Caco-2 (cell line): ENCODE measurements around the gene CCL1. TPM values are rescaled to one million over a fixed set of nuclear protein-coding genes. Genes with fewer than 3 reads are reported as not detected.

Source experiments
- BruUV-seq: library from RNA; stranded (reverse); fragments of 400-500 nt; replicated peaks from 2 replicates; lab custom pipeline; 2021; lab: Mats Ljungman, UMichigan
- CTCF ChIA-PET: fragments of 300-600 bp; sonication (Branson Sonifier 250); formaldehyde crosslinking; loops from one replicate; lab custom pipeline; 2022; ENCODE audit warnings: antibody characterized with exemption; lab: Charles Lee
- POLR2A ChIA-PET: fragments of 300-600 bp; sonication (Branson Sonifier 250); formaldehyde crosslinking; loops from one replicate; lab custom pipeline; 2022; ENCODE audit warnings: antibody characterized with exemption; lab: Charles Lee
- DNase-seq, 2 experiments: peaks; one replicate each; pipeline versions ENCODE4 v3.0.0 to v3.0.0-alpha.2; 2020 to 2022
- H3K27me3 ChIP-seq: replicated peaks from 2 replicates; pipeline ENCODE4 v1.6.0; 2011; ENCODE audit warnings: low read length; ENCODE audit not compliant: control insufficient read depth, insufficient read depth
- H3K36me3 ChIP-seq: 2 replicates; pipeline ENCODE4 v1.5.1; 2011; ENCODE audit warnings: low read length; ENCODE audit not compliant: control insufficient read depth, insufficient read depth
- H3K4me1 ChIP-seq: fragments of 250-450 bp; sonication (Bioruptor Pico); 2 replicates; pipeline ENCODE4 v1.5.1; 2020; ENCODE audit warnings: mild to moderate bottlenecking
- H3K4me3 ChIP-seq: 2 replicates; pipeline ENCODE4 v1.5.1; 2011; ENCODE audit warnings: low read depth, mild to moderate bottlenecking, control low read depth, low read length
- H3K9me3 ChIP-seq: fragments of 250-450 bp; sonication (Bioruptor Pico); 2 replicates; pipeline ENCODE4 v1.5.1; 2020; ENCODE audit warnings: mild to moderate bottlenecking, moderate library complexity
- H3K27ac Mint-ChIP-seq: one replicate; pipeline ENCODE4 v1.8.0; 2022; ENCODE audit warnings: mixed read lengths; ENCODE audit not compliant: unreplicated experiment
- H3K27me3 Mint-ChIP-seq: one replicate; pipeline ENCODE4 v1.8.0; 2022; ENCODE audit warnings: mixed read lengths; ENCODE audit not compliant: insufficient read depth, unreplicated experiment
- H3K36me3 Mint-ChIP-seq: one replicate; pipeline ENCODE4 v1.8.0; 2022; ENCODE audit warnings: mild to moderate bottlenecking, mixed read lengths; ENCODE audit not compliant: insufficient read depth, unreplicated experiment
- H3K4me1 Mint-ChIP-seq: one replicate; pipeline ENCODE4 v1.8.0; 2022; ENCODE audit warnings: low read depth, mixed read lengths; ENCODE audit not compliant: unreplicated experiment
- H3K4me3 Mint-ChIP-seq: one replicate; pipeline ENCODE4 v1.8.0; 2022; ENCODE audit warnings: mild to moderate bottlenecking, moderate library complexity, mixed read lengths; ENCODE audit not compliant: unreplicated experiment
- H3K9me3 Mint-ChIP-seq: one replicate; pipeline ENCODE4 v1.8.0; 2022; ENCODE audit warnings: mixed read lengths; ENCODE audit not compliant: unreplicated experiment
- intact Hi-C: fragments of 100-400 bp; cut with micrococcal nuclease; formaldehyde crosslinking; loops from one replicate; pipeline ENCODE4 v1.10.0; 2022; ENCODE audit not compliant: unreplicated experiment
- total RNA-seq: library from RNA; stranded (reverse); gene quantifications from 2 replicates; pipeline ENCODE4 v1.2.3, GENCODE V29; 2022
- TF ChIP-seq, protein P1 (sequence below), 2 experiments: fragments of 200-600 bp in 1 of 2; IDR thresholded peaks; 1 replicate in 1 of 2; 2 replicates in 1 of 2; pipeline versions ENCODE4 v1.5.1 to v1.8.0; 2011 to 2022; ENCODE audit warnings: antibody characterized with exemption in 1 of 2, control low read depth in 1 of 2, inconsistent platforms in 1 of 2, low read depth in 1 of 2, low read length in 1 of 2, mild to moderate bottlenecking in 1 of 2, moderate library complexity in 1 of 2; ENCODE audit not compliant: insufficient read depth in 1 of 2, severe bottlenecking in 1 of 2, unreplicated experiment in 1 of 2

The CCL1 gene
- total RNA-seq, 1 experiment from 2014 or later = not detected

DNA sequence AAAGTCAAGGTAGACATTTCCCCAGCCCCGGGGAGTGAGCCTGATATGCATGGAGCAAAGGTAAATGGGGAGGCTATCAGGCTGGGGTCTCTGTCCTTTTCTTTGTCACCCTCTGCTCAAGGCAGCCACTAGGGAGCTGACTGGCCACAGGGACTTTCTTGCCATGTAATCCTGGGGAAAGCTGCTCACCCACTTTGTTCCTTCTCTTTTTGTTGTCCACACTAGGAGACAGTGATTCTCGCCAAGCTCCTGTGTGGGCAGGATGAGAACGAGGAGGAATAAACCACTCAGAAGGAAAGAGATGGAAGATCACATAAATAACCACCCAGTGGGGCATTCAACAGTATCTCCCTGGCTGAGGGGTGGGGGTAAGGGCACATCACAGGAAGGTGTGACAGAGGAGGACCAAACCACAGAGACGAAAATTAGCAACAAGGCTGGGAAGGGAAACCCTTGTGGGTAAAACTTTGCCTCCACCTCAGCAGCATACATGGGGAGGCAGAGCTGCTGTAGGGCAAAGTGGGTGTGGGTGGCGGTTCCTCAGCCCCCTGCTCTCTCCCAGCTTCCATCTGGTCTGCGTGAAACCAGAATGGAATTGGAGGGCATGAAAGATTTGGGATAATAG, 26.2 kb upstream of the CCL1 start:
- Mint-ChIP-seq H3K4me1 (no peaks in the 10 kb centered on the region), H3K36me3 (no peaks in the 10 kb centered on the region), H3K27me3 (peaks cover 27% of the 10 kb centered on the region), H3K9me3 (no peaks in the 10 kb centered on the region), H3K4me3 (no peak overlapping the region), H3K27ac (no peak overlapping the region)
- ChIA-PET CTCF (no interaction called here), POLR2A (no interaction called here)
- TF ChIP-seq, protein P1, sequence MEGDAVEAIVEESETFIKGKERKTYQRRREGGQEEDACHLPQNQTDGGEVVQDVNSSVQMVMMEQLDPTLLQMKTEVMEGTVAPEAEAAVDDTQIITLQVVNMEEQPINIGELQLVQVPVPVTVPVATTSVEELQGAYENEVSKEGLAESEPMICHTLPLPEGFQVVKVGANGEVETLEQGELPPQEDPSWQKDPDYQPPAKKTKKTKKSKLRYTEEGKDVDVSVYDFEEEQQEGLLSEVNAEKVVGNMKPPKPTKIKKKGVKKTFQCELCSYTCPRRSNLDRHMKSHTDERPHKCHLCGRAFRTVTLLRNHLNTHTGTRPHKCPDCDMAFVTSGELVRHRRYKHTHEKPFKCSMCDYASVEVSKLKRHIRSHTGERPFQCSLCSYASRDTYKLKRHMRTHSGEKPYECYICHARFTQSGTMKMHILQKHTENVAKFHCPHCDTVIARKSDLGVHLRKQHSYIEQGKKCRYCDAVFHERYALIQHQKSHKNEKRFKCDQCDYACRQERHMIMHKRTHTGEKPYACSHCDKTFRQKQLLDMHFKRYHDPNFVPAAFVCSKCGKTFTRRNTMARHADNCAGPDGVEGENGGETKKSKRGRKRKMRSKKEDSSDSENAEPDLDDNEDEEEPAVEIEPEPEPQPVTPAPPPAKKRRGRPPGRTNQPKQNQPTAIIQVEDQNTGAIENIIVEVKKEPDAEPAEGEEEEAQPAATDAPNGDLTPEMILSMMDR (IDR thresholded peaks at IDR 0.05; ENCODE audit: insufficient read depth in 1 of 2, low read depth in 1 of 2, low read length in 1 of 2, severe bottlenecking in 1 of 2, unreplicated experiment in 1 of 2) = no peak
- BruUV-seq = no TSS peak
- Histone ChIP-seq H3K9me3 (no peaks in the 10 kb centered on the region), H3K4me1 (no peaks in the 10 kb centered on the region), H3K36me3 (no peaks in the 10 kb centered on the region), H3K4me3 (no peak overlapping the region), H3K27me3 (no peaks in the 10 kb centered on the region; the same call in none of the 2 replicates)
- DNase-seq = no peak
- intact Hi-C loops = no loop called here

DNA sequence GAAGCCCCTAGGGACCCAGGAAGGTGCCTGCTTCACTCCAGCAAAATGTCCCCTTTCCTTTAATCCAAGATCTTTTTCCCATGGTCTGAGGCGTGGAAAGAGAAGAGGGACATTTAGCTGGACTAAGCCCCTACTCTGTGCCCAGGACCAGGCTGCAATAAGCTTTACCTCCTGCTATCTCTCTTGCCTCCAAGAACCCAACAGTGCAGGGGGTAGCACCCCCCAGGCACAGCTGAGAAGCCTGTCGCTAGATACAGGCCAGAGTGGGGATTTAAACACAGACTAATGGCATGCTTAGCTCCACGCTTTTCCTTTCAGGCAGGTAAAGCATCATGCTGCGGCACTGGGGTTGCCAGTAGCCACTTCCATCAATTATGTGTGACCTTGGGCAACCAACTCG, 24.5 kb upstream of the CCL1 start:
- TF ChIP-seq, protein P1 (IDR thresholded peaks at IDR 0.05; ENCODE audit: insufficient read depth in 1 of 2, low read depth in 1 of 2, low read length in 1 of 2, severe bottlenecking in 1 of 2, unreplicated experiment in 1 of 2) = no peak

DNA sequence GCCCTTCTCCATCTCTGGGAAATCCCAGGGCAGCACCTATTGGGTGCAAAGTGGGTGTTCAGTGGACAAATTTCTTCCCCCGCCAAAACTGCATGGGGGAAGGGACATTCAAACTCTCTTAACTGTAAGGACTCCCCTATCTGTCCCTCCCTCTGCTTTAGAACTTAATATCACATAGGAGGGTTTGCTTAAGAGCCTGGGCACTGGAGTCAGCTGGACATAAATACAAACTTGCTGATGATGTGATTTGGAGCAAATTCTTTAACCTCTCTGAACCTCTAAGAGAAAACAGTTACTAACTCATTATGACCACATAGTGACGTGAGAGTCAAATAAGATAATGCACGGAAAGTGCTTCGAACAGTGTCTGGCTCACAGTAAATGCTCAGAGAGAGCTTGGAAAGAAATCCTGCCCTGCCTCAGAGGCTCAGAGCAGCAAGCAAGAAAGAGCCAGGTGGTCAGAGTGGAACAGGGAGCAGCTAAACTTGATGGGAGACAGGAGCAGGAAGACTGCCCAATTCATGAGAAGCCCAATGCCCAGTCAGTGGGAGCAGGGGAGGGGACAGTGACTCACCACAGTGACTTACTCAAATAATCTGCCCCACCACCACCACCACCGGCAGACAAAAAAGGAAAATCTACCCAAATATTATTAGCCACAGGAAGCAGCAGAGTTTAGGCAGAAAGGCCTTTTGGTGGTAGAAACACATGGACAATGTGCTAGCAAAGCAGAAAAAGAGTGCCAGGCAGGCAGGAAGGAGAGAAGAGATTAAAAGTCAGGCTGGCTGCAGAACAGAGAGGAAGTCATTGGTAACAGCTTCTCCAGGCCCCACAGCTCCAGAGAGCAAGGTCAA, 23.9 kb upstream of the CCL1 start:
- peaks cover 27% of the 10 kb centered on the region for H3K27me3 Mint-ChIP-seq
- ChIA-PET CTCF (no interaction called here), POLR2A (no interaction called here)
- DNase-seq = no peak
- no peaks in the 10 kb centered on the region for H3K9me3 Mint-ChIP-seq
- Histone ChIP-seq H3K4me1 (no peaks in the 10 kb centered on the region), H3K27me3 (no peaks in the 10 kb centered on the region; the same call in none of the 2 replicates), H3K4me3 (no peak overlapping the region), H3K36me3 (no peaks in the 10 kb centered on the region), H3K9me3 (no peaks in the 10 kb centered on the region)
- no peak overlapping the region for H3K4me3 Mint-ChIP-seq
- TF ChIP-seq, protein P1 (IDR thresholded peaks at IDR 0.05; ENCODE audit: insufficient read depth in 1 of 2, low read depth in 1 of 2, low read length in 1 of 2, severe bottlenecking in 1 of 2, unreplicated experiment in 1 of 2) = no peak
- no peaks in the 10 kb centered on the region for H3K4me1 Mint-ChIP-seq
- no peaks in the 10 kb centered on the region for H3K36me3 Mint-ChIP-seq
- H3K27ac Mint-ChIP-seq = no peak overlapping the region
- intact Hi-C loops = no loop called here
- BruUV-seq = no TSS peak

More for the DNA sequence above, 24.5 kb upstream of the CCL1 start:
- no peaks in the 10 kb centered on the region for H3K4me1 ChIP-seq
- no peak overlapping the region for H3K4me3 ChIP-seq
- ChIA-PET CTCF (no interaction called here), POLR2A (no interaction called here)
- no peaks in the 10 kb centered on the region; the same call in none of the 2 replicates for H3K27me3 ChIP-seq
- no TSS peak for BruUV-seq
- H3K36me3 ChIP-seq = no peaks in the 10 kb centered on the region
- H3K9me3 ChIP-seq = no peaks in the 10 kb centered on the region
- Mint-ChIP-seq H3K36me3 (no peaks in the 10 kb centered on the region), H3K9me3 (no peaks in the 10 kb centered on the region), H3K4me3 (no peak overlapping the region), H3K27me3 (peaks cover 27% of the 10 kb centered on the region), H3K4me1 (no peaks in the 10 kb centered on the region), H3K27ac (no peak overlapping the region)
- intact Hi-C loops = no loop called here
- DNase-seq = no peak
